ENCODE measurements around the gene GPANK1.

The GPANK1 gene

DNA sequence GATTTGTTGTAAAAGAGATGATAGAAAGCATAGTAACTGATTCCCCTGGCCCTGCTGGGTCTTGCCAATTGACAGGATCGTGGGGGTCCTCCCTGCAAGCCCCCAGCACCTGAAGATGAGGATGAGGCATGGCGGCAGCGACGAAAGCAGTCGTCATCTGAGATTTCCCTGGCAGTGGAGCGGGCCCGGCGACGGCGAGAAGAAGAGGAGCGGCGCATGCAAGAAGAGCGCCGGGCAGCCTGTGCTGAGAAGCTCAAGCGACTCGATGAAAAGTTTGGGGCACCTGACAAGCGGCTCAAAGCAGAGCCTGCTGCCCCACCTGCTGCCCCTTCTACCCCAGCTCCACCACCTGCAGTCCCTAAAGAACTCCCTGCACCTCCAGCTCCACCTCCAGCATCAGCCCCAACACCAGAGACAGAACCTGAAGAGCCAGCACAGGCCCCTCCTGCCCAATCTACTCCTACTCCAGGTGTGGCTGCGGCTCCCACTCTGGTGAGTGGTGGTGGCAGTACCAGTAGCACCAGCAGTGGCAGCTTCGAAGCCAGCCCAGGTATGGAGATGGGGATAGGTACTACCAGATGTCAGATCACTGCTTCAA lies 37.0 kb downstream of the GPANK1 start:
- ChIA-PET POLR2A (interaction anchor here (0.8 to 9.7 kb wide), 5 partner anchors 9 to 87 kb away, joined by 3 to 123 read pairs (median 4); partner anchors contain the start of genes ATP6V1G2, BAG6 and DDX39B), CTCF (interaction anchor here (1.5 kb wide), 1 partner anchor 31 kb away, joined by 5 read pairs; no protein-coding TSS in a partner anchor)
- Histone ChIP-seq H3K27ac (ENCODE audit: extremely low read depth, low read depth, low read length) (no peak overlapping the region), H3K9me3 (ENCODE audit: control insufficient read depth, insufficient read depth, low read depth, low read length) (no peaks in the 10 kb centered on the region), H3K4me3 (ENCODE audit: low read depth, low read length) (no peak overlapping the region), H3K4me1 (ENCODE audit: control insufficient read depth, insufficient read depth, low read length) (no peaks in the 10 kb centered on the region), H3K36me3 (ENCODE audit: control insufficient read depth in 2 of 2, insufficient read depth in 1 of 2, low read length in 2 of 2) (peaks cover 76 to 100% of the 10 kb centered on the region in 2 experiments)
- TF ChIP-seq ZNF398 (tag by site-specific recombination; IDR thresholded peaks at IDR 0.05) (no peak), MEIS1 (CRISPR knock-in tag; IDR thresholded peaks at IDR 0.05; ENCODE audit: borderline replicate concordance) (no peak), ZNF521 (tag by site-specific recombination; IDR thresholded peaks at IDR 0.05) (no peak), SP2 (tag by site-specific recombination; IDR thresholded peaks at IDR 0.05) (no peak)

DNA sequence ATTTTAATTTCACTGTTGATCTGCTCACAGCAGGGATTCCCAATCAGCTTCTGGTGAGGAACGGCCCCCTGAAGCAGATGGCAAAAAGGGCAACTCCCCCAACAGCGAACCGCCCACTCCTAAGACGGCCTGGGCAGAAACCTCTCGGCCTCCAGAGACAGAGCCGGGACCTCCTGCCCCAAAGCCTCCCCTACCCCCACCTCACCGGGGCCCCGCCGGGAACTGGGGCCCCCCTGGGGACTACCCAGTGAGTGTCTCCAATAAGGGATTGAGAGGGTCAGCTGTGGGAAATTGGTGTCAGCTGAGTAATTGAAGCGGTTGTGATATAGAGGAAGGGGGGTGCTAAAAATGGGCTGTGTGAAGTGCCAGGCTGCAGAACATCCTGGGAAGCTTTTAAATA lies 37.8 kb downstream of the GPANK1 start:
- Histone ChIP-seq H3K4me1 (ENCODE audit: control insufficient read depth, insufficient read depth, low read length) (peaks cover 6% of the 10 kb centered on the region; the same call in 1 of the 2 replicates), H3K9me3 (ENCODE audit: control insufficient read depth, insufficient read depth, low read depth, low read length) (no peaks in the 10 kb centered on the region), H3K4me3 (ENCODE audit: low read depth, low read length) (no peak overlapping the region), H3K27ac (ENCODE audit: extremely low read depth, low read depth, low read length) (no peak overlapping the region), H3K36me3 (ENCODE audit: control insufficient read depth in 2 of 2, insufficient read depth in 1 of 2, low read length in 2 of 2) (peaks cover 79 to 100% of the 10 kb centered on the region in 2 experiments)
- ChIA-PET POLR2A (interaction anchor here (1.0 to 9.7 kb wide), 5 partner anchors 10 to 81 kb away, joined by 3 to 123 read pairs (median 6); partner anchors contain the start of genes ATP6V1G2 and BAG6), CTCF (interaction anchor here (1.5 to 1.7 kb wide), 2 partner anchors 25 to 30 kb away, joined by 5 to 10 read pairs; partner anchors contain the start of gene BAG6)
- TF ChIP-seq ZNF416 (tag by site-specific recombination; IDR thresholded peaks at IDR 0.05) = no peak
- TF ChIP-seq ZNF146 (tag by site-specific recombination; IDR thresholded peaks at IDR 0.05) = no peak
- TF ChIP-seq, protein P1, sequence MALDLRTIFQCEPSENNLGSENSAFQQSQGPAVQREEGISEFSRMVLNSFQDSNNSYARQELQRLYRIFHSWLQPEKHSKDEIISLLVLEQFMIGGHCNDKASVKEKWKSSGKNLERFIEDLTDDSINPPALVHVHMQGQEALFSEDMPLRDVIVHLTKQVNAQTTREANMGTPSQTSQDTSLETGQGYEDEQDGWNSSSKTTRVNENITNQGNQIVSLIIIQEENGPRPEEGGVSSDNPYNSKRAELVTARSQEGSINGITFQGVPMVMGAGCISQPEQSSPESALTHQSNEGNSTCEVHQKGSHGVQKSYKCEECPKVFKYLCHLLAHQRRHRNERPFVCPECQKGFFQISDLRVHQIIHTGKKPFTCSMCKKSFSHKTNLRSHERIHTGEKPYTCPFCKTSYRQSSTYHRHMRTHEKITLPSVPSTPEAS (tag by site-specific recombination; IDR thresholded peaks at IDR 0.05) = no peak
- TF ChIP-seq ZNF501 (tag by site-specific recombination; IDR thresholded peaks at IDR 0.05) = no peak
- no peak for TF ChIP-seq ZNF223 (tag by site-specific recombination; IDR thresholded peaks at IDR 0.05)
- TF ChIP-seq ZNF140 (tag by site-specific recombination; IDR thresholded peaks at IDR 0.05) = no peak
- TF ChIP-seq HOXD13 (CRISPR knock-in tag; IDR thresholded peaks at IDR 0.05; ENCODE audit: borderline replicate concordance) = no peak
- no peak for TF ChIP-seq BCL6B (tag by site-specific recombination; IDR thresholded peaks at IDR 0.05)
- no peak for TF ChIP-seq EGR2 (tag by site-specific recombination; IDR thresholded peaks at IDR 0.05; ENCODE audit: low read depth)
- TF ChIP-seq YY1 (tag by site-specific recombination; IDR thresholded peaks at IDR 0.05) = no peak
- TF ChIP-seq BCL11A (tag by site-specific recombination; IDR thresholded peaks at IDR 0.05; ENCODE audit: low read depth) = no peak
- no peak for TF ChIP-seq ZNF174 (tag by site-specific recombination; IDR thresholded peaks at IDR 0.05)

DNA sequence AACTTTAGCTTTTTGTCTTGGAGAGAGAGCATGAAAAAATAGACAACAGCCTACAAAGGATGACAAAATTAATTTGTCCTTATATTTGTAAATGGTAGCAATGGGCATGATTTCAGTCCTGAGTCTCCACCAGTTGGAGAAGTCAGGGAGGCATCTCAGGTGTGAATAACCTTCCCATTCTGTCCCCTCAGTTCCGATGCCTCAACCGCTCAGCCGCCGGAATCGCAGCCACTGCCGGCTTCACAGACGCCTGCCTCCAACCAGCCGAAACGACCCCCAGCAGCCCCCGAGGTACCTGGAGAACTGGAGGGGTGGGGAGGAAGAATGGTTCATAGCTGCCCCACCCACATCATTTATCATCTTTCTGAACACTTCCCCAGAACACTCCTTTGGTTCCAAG lies 40.7 kb downstream of the GPANK1 start:
- Histone ChIP-seq H3K36me3 (ENCODE audit: control insufficient read depth in 2 of 2, insufficient read depth in 1 of 2, low read length in 2 of 2) (peaks cover 58 to 79% of the 10 kb centered on the region in 2 experiments), H3K4me3 (ENCODE audit: low read depth, low read length) (no peak overlapping the region), H3K27ac (ENCODE audit: extremely low read depth, low read depth, low read length) (no peak overlapping the region), H3K4me1 (ENCODE audit: control insufficient read depth, insufficient read depth, low read length) (peaks cover 7% of the 10 kb centered on the region; the same call in 1 of the 2 replicates), H3K9me3 (ENCODE audit: control insufficient read depth, insufficient read depth, low read depth, low read length) (no peaks in the 10 kb centered on the region)
- ChIA-PET POLR2A (interaction anchor here (1.0 to 9.7 kb wide), 2 partner anchors 12 to 83 kb away, joined by 3 to 123 read pairs; partner anchors contain the start of gene DDX39B), CTCF (interaction anchor here (1.0 kb wide), 1 partner anchor 106 kb away, joined by 3 read pairs; no protein-coding TSS in a partner anchor)
- TF ChIP-seq BCL11A (tag by site-specific recombination; IDR thresholded peaks at IDR 0.05; ENCODE audit: low read depth) = no peak
- TF ChIP-seq ZNF513 (tag by site-specific recombination; IDR thresholded peaks at IDR 0.05) = no peak
- no peak for TF ChIP-seq GFI1B (tag by site-specific recombination; IDR thresholded peaks at IDR 0.05)
- TF ChIP-seq ZNF114 (tag by site-specific recombination; IDR thresholded peaks at IDR 0.05) = no peak
- no peak for TF ChIP-seq ZXDB (tag by site-specific recombination; IDR thresholded peaks at IDR 0.05)
- TF ChIP-seq TCF7L2 (IDR thresholded peaks at IDR 0.05; ENCODE audit: borderline replicate concordance, low read depth, low read length) = no peak
- no peak for TF ChIP-seq ZNF558 (tag by site-specific recombination; IDR thresholded peaks at IDR 0.05)
- no peak for TF ChIP-seq OSR2 (tag by site-specific recombination; IDR thresholded peaks at IDR 0.05)
- TF ChIP-seq ZNF548 (tag by site-specific recombination; IDR thresholded peaks at IDR 0.05) = no peak

Measured in HEK293 (cell line).